Measurements from ENCODE around the gene DGCR2. TPM values are rescaled to one million over a fixed set of nuclear protein-coding genes. Genes with fewer than 3 reads are reported as not detected.

Gene DGCR2
- total RNA-seq, 4 donors from 2014 or later, result 42.5 to 75.2 (median 50.8) TPM

DNA sequence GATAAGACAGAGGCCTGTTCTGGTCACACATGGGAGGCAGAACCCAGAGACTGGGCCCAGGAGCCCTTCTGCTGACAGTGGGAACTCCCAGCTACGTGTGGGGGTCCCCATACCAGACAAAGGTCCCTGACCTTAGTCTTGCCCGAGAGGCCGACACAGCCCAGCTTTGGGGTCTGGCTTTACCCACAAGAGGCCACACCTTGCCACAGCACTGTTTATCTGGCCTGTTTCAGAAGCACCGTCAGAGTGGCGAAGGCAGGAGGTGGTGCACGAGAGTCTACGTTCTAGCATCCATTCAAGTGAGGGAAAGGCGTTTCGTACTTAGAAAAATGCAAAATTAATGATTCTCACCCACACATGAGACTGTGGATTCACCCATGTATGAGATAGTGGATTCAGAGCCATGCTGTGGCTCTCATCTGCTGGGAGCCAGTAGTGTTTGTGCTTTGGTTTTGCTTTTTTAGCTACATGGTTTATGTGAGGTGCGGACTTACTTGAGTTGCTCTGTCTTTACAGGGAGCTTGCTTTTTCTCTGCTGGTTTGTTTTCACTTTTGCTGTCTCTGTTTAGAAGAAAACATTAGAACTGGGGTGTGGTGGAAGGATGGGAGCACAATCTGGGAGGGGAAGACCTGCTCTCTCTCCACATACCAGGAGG, 129.5 kb downstream of the DGCR2 start:
- peaks cover 0 to 97% (median 1%) of the 10 kb centered on the region in 4 donors for H3K27me3 ChIP-seq

DNA sequence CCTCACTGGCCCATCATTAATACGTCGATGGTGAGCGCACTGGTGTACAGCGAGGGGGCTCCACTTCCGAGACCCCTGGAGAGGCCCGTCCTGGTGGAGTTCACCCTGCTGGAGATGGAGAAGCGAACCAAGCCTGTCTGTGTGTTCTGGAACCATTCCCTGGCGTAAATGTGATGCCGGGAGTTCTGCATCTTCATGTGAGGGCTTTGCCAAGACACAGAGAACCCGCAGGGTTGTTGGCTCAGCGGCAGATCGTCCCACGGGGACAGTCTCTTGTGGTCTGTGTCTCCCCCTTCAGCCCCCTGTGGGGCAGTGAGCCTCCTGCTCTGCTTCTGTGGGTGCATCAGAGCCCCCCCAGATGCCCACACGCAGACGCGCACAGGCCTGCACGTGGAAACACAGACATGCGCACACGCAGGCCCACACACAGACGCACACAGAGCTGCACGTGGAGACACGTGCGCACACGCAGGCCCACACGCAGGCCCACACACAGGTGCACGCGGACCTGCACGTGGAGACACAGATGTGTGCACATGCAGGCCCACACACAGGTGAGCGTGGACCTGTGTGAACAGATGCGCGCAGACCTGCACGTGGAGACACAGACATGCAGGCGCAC, 130.3 kb downstream of the DGCR2 start:
- intact Hi-C loops (cut with DNase I), result no loop called here
- Histone ChIP-seq H3K36me3 (no peaks in the 10 kb centered on the region), H3K4me1 (no peaks in the 10 kb centered on the region), H3K27ac (no peak overlapping the region), H3K9me3 (no peaks in the 10 kb centered on the region), H3K27me3 (peaks cover 0 to 95% (median 1%) of the 10 kb centered on the region in 4 donors), H3K4me3 (no peak overlapping the region)
- DNase-seq, result no peak
- TF ChIP-seq, protein P1, sequence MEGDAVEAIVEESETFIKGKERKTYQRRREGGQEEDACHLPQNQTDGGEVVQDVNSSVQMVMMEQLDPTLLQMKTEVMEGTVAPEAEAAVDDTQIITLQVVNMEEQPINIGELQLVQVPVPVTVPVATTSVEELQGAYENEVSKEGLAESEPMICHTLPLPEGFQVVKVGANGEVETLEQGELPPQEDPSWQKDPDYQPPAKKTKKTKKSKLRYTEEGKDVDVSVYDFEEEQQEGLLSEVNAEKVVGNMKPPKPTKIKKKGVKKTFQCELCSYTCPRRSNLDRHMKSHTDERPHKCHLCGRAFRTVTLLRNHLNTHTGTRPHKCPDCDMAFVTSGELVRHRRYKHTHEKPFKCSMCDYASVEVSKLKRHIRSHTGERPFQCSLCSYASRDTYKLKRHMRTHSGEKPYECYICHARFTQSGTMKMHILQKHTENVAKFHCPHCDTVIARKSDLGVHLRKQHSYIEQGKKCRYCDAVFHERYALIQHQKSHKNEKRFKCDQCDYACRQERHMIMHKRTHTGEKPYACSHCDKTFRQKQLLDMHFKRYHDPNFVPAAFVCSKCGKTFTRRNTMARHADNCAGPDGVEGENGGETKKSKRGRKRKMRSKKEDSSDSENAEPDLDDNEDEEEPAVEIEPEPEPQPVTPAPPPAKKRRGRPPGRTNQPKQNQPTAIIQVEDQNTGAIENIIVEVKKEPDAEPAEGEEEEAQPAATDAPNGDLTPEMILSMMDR (IDR thresholded peaks at IDR 0.05), result no peak
- TF ChIP-seq POLR2A (IDR thresholded peaks at IDR 0.05), result no peak
- WGBS, 2 donors, result 93 to 94% methylated on average over 7 to 18 of the region's 33 CpGs

More for the DNA sequence above, 129.5 kb downstream of the DGCR2 start:
- H3K27ac ChIP-seq, result no peak overlapping the region
- H3K9me3 ChIP-seq, result no peaks in the 10 kb centered on the region
- no peaks in the 10 kb centered on the region for H3K4me1 ChIP-seq
- DNase-seq, result no peak
- intact Hi-C loops (cut with DNase I), result no loop called here
- no peak overlapping the region for H3K4me3 ChIP-seq
- no peak for TF ChIP-seq POLR2A (IDR thresholded peaks at IDR 0.05)
- no peaks in the 10 kb centered on the region for H3K36me3 ChIP-seq
- WGBS, 2 donors, result 92 to 96% methylated on average over 6 to 7 of the region's 10 CpGs

DNA sequence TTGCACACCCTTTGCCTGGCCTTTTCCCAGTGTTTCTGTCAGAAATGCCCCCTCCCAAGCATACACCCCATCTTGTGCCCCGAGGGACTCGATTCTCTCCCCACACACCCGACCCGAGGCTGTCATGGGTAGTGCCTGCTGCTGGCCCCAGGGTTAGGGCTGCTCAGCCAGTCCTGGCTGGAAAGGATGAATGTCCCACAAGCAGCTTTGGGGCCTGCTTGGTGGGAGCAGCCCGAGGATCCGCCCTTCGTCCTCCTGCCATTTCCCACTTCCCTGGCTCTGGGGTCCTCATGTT, 131.1 kb downstream of the DGCR2 start:
- WGBS, 2 donors, result 83% methylated on average over 4 of the region's 7 CpGs; no CpG with 5 or more reads in 1 of the 2 donors
- Histone ChIP-seq H3K27ac (no peak overlapping the region), H3K27me3 (peaks cover 0 to 92% (median 1%) of the 10 kb centered on the region in 4 donors), H3K36me3 (no peaks in the 10 kb centered on the region), H3K4me3 (no peak overlapping the region), H3K4me1 (no peaks in the 10 kb centered on the region), H3K9me3 (no peaks in the 10 kb centered on the region)
- intact Hi-C loops (cut with DNase I), result no loop called here
- TF ChIP-seq, protein P1 (IDR thresholded peaks at IDR 0.05), result no peak
- no peak for TF ChIP-seq POLR2A (IDR thresholded peaks at IDR 0.05)
- DNase-seq, result no peak

DNA sequence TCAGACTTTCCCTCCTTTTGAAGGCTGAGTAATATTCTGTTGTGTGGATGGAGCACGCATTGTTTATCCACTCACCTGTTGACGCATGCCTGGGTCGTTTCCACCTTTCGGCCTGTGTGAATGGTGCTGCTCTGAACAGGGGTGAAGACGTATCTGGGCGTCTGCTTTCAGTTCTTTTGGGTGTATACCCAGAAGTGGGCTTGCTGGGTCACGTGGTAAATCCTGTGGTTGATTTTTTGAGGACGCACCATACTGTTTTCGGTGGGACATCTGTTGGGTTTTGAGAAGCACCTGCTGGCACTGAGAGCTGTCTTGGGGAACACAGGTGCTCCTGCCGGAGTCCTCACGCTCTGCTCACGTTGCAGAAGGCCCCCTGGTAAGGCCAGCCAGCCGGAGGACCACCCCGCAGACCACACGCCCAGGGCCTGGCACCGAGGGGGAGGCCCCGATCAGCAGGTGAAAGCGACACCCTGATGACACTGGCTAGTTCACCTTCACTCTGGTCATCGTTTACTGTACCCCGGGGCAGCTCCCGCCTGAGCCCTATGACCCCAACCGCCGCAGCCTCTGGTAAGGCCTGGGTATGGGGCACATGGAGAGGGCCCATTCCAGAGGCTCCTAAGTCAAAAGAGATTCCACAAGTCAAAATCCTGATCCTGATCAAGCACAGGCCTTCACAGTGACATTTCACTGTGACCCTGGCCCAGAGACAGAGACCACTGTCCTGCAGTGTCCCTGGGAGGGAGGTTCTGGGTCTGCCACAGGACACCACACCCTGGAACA, 131.7 kb downstream of the DGCR2 start:
- peaks cover 0 to 92% (median 1%) of the 10 kb centered on the region in 4 donors for H3K27me3 ChIP-seq
- TF ChIP-seq, protein P1 (IDR thresholded peaks at IDR 0.05), result no peak
- TF ChIP-seq POLR2A (IDR thresholded peaks at IDR 0.05), result no peak
- no peaks in the 10 kb centered on the region for H3K4me1 ChIP-seq
- no peaks in the 10 kb centered on the region for H3K36me3 ChIP-seq
- no peak for DNase-seq
- intact Hi-C loops (cut with DNase I), result no loop called here
- no peak overlapping the region for H3K27ac ChIP-seq
- 80 to 86% methylated on average over 12 to 14 of the region's 23 CpGs for WGBS, 2 donors
- no peak overlapping the region for H3K4me3 ChIP-seq
- no peaks in the 10 kb centered on the region for H3K9me3 ChIP-seq

DNA sequence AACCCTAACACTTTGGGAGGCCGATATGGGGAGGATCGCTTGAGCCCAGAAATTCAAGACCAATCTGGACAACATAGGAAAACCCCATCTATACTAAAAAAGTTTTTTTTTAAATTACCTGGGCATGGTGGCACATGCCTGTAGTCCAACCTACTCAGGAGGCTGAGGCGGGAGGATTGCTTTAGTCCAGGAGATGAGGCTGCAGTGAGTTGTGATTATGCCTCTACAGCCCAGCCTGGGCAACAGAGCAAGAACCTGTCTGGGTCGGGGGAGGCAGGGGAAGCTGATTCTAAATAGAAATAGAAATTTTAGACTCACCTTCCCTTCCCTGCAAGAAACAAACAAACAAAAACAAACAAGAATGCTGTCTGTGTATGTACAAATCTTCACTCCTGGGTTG, 133.3 kb downstream of the DGCR2 start:
- H3K27ac ChIP-seq, result no peak overlapping the region
- peaks cover 0 to 83% (median 1%) of the 10 kb centered on the region in 4 donors for H3K27me3 ChIP-seq
- DNase-seq, result no peak
- H3K4me1 ChIP-seq, result no peaks in the 10 kb centered on the region
- H3K9me3 ChIP-seq, result no peaks in the 10 kb centered on the region
- no peak overlapping the region for H3K4me3 ChIP-seq
- intact Hi-C loops (cut with DNase I), result no loop called here
- TF ChIP-seq POLR2A (IDR thresholded peaks at IDR 0.05), result no peak
- TF ChIP-seq, protein P1 (IDR thresholded peaks at IDR 0.05), result no peak
- 71 to 100% methylated on average over 1 to 3 of the region's 4 CpGs for WGBS, 2 donors
- H3K36me3 ChIP-seq, result no peaks in the 10 kb centered on the region

All from esophagus squamous epithelium (tissue), 5 donors.